HCT116 (cell line): Measurements from ENCODE around the gene FUOM. TPM values are rescaled to one million over a fixed set of nuclear protein-coding genes. Genes with fewer than 3 reads are reported as not detected.

Source experiments
- CTCF ChIP-seq, 3 experiments: fragments of 200-600 bp in 1 of 3; sonication (generic) in 1 of 3; IDR thresholded peaks in 2 of 3; conservative IDR thresholded peaks in 1 of 3; 2 replicates each; pipeline ENCODE4 v1.5.1; 2012 to 2017; ENCODE audit warnings: low read depth in 2 of 3, low read length in 2 of 3, antibody characterized with exemption in 1 of 3, borderline replicate concordance in 1 of 3, control low read depth in 1 of 3, mild to moderate bottlenecking in 1 of 3, mixed read lengths in 1 of 3, mixed run types in 1 of 3, moderate library complexity in 1 of 3; ENCODE audit not compliant: insufficient read depth in 1 of 3
- JUND ChIP-seq: IDR thresholded peaks from 2 replicates; pipeline ENCODE4 v1.6.1; 2012
- MAX ChIP-seq: IDR thresholded peaks from 2 replicates; pipeline ENCODE4 v1.6.1; 2012
- POLR2A ChIP-seq: IDR thresholded peaks from 2 replicates; pipeline ENCODE4 v1.7.0; 2011; ENCODE audit warnings: borderline replicate concordance; ENCODE audit not compliant: insufficient read depth, insufficient read length; ENCODE audit errors: extremely low read depth
- RAD21 ChIP-seq: IDR thresholded peaks from 2 replicates; pipeline ENCODE4 v1.6.1; 2012; ENCODE audit warnings: low read depth, mild to moderate bottlenecking
- TCF7L2 ChIP-seq: IDR thresholded peaks from 2 replicates; pipeline ENCODE4 v1.7.0; 2011; ENCODE audit warnings: borderline replicate concordance, inconsistent platforms; ENCODE audit not compliant: insufficient read depth, insufficient read length; ENCODE audit errors: extremely low read depth
- ZBTB33 ChIP-seq: IDR thresholded peaks from 2 replicates; pipeline ENCODE4 v1.6.1; 2011; ENCODE audit warnings: mild to moderate bottlenecking, low read length, moderate library complexity; ENCODE audit not compliant: insufficient replicate concordance; ENCODE audit errors: extremely low read depth
- total RNA-seq: library from RNA; stranded (reverse); gene quantifications from one replicate; pipeline ENCODE4 v1.2.1, GENCODE V29; 2021; ENCODE audit not compliant: unreplicated experiment

Gene FUOM
- total RNA-seq, 1 experiment from 2014 or later = 21.5 TPM

- TF ChIP-seq ZBTB33 (no peak), TCF7L2 (no peak), MAX (no peak), RAD21 (no peak), CTCF (IDR thresholded peaks at IDR 0.05 in 2 of 3, conservative IDR thresholded peaks at IDR 0.05 in 1 of 3; ENCODE audit: borderline replicate concordance in 1 of 3, insufficient read depth in 1 of 3, low read depth in 2 of 3, low read length in 2 of 3) (no peak), JUND (no peak), POLR2A (no peak)
These were observed 4.4 kb downstream of the FUOM start (continued) for GRCh38 chr10:133353202-133353959.
